ENCODE results near the gene IRAK1. TPM values are rescaled to one million over a fixed set of nuclear protein-coding genes. Genes with fewer than 3 reads are reported as not detected.

IRAK1 gene
- total and polyA plus RNA-seq, 2 of the 13 experiments (the other 11 are each of a cell fraction or from before 2014, with no cell fraction given): 57.7 to 77.3 TPM

- BruUV-seq (replicated peaks): no TSS peak
- DNase-seq (ENCODE audit: low spot score) (no peak), ATAC-seq (no peak), FAIRE-seq (no peak)
- Histone ChIP-seq H3K4me1 (ENCODE audit: insufficient read depth, low read length) (peaks cover 43% of the 10 kb centered on the region), H3K4me2 (ENCODE audit: low read depth, low read length) (no peak overlapping the region), H4K20me1 (ENCODE audit: insufficient read depth, low read length) (no peaks in the 10 kb centered on the region), H3K36me3 (replicated peaks in 1 of 2; ENCODE audit: control insufficient read depth in 1 of 2, insufficient read depth in 2 of 2, low read length in 2 of 2) (no peaks in the 10 kb centered on the region), H3K4me3 (replicated peaks in 1 of 3; ENCODE audit: insufficient read depth in 1 of 3, low read depth in 2 of 3, low read length in 3 of 3) (no peak overlapping the region), H3K27ac (ENCODE audit: extremely low read length, insufficient read depth, low read length) (no peak overlapping the region), H3K9ac (ENCODE audit: insufficient read depth, low read depth, low read length) (no peak overlapping the region), H3K9me3 (ENCODE audit: low read length) (no peaks in the 10 kb centered on the region), H3K79me2 (ENCODE audit: insufficient read depth, low read length) (no peaks in the 10 kb centered on the region), H2AFZ (ENCODE audit: low read length) (no peak overlapping the region), H3K27me3 (ENCODE audit: control insufficient read depth in 1 of 2, insufficient read depth in 2 of 2, low read length in 2 of 2) (no peaks in the 10 kb centered on the region)
- 84% methylated on average over 9 of the region's 12 CpGs for WGBS (ENCODE audit: low lambda C conversion rate)
- in situ Hi-C loops (cut with HindIII; ENCODE audit: extremely low pct_ligation_motif_present, low pct_unique_long_range_greater_than_20kb): no loop called here
- intact Hi-C loops (cut with micrococcal nuclease; ENCODE audit: unreplicated experiment): no loop called here
- ChIA-PET POLR2A (interaction anchor here (1.0 to 1.9 kb wide), 3 partner anchors 14 to 32 kb away, joined by 3 to 5 read pairs (median 3); no protein-coding TSS in a partner anchor), CTCF (ENCODE audit: low intra/inter-chr PET ratio, low total read pairs) (no interaction called here)
- peak; percentile 61 for TF ChIP-seq MAFF (IDR thresholded peaks at IDR 0.05; ENCODE audit: low read depth, low read length)
- TF ChIP-seq ISL2 (CRISPR knock-in tag; IDR thresholded peaks at IDR 0.05): no peak
- TF ChIP-seq PCBP2 (optimal IDR thresholded peaks at IDR 0.05; ENCODE audit: low read depth, low read length, poor library complexity, severe bottlenecking): no peak
- TF ChIP-seq MAFK (conservative IDR thresholded peaks at IDR 0.05 in 1 of 2, IDR thresholded peaks at IDR 0.05 in 1 of 2; ENCODE audit: low read length in 2 of 2): peak; percentile 65 to 76
- no peak for TF ChIP-seq ZBTB42 (CRISPR knock-in tag; IDR thresholded peaks at IDR 0.05)
Measured at GRCh38 chrX:153988493-153988892, 31.2 kb downstream of the IRAK1 start.

- ChIA-PET CTCF (ENCODE audit: low intra/inter-chr PET ratio, low total read pairs) (no interaction called here), POLR2A (interaction anchor here (1.4 kb wide), 1 partner anchor 10 kb away, joined by 4 read pairs; no protein-coding TSS in a partner anchor)
- ATAC-seq (no peak), DNase-seq (ENCODE audit: low spot score) (no peak), FAIRE-seq (no peak)
- in situ Hi-C loops (cut with HindIII; ENCODE audit: extremely low pct_ligation_motif_present, low pct_unique_long_range_greater_than_20kb) (no loop called here), intact Hi-C loops (cut with micrococcal nuclease; ENCODE audit: unreplicated experiment) (no loop called here)
- Histone ChIP-seq H4K20me1 (ENCODE audit: insufficient read depth, low read length) (no peaks in the 10 kb centered on the region), H3K4me3 (replicated peaks in 1 of 3; ENCODE audit: insufficient read depth in 1 of 3, low read depth in 2 of 3, low read length in 3 of 3) (no peak overlapping the region), H3K79me2 (ENCODE audit: insufficient read depth, low read length) (no peaks in the 10 kb centered on the region), H3K36me3 (replicated peaks in 1 of 2; ENCODE audit: control insufficient read depth in 1 of 2, insufficient read depth in 2 of 2, low read length in 2 of 2) (no peaks in the 10 kb centered on the region), H3K27ac (ENCODE audit: extremely low read length, insufficient read depth, low read length) (no peak overlapping the region), H3K9me3 (ENCODE audit: low read length) (no peaks in the 10 kb centered on the region), H2AFZ (ENCODE audit: low read length) (no peak overlapping the region), H3K27me3 (ENCODE audit: control insufficient read depth in 1 of 2, insufficient read depth in 2 of 2, low read length in 2 of 2) (no peaks in the 10 kb centered on the region), H3K4me2 (ENCODE audit: low read depth, low read length) (no peak overlapping the region), H3K4me1 (ENCODE audit: insufficient read depth, low read length) (peaks cover 20% of the 10 kb centered on the region), H3K9ac (ENCODE audit: insufficient read depth, low read depth, low read length) (no peak overlapping the region)
- 96% methylated on average over 5 of the region's 20 CpGs for WGBS (ENCODE audit: low lambda C conversion rate)
- TF ChIP-seq ZNF350 (CRISPR knock-in tag; IDR thresholded peaks at IDR 0.05; ENCODE audit: borderline replicate concordance, low read depth) (no peak), CREBL2 (CRISPR knock-in tag; IDR thresholded peaks at IDR 0.05; ENCODE audit: borderline replicate concordance) (no peak), ZNF557 (CRISPR knock-in tag; IDR thresholded peaks at IDR 0.05) (no peak)
- BruUV-seq (replicated peaks): no TSS peak
Measured at GRCh38 chrX:153984351-153985178, 35.1 kb downstream of the IRAK1 start.

Data from HepG2 (cell line).